ENCODE measurements around the gene SUSD6. TPM values are rescaled to one million over a fixed set of nuclear protein-coding genes. Genes with fewer than 3 reads are reported as not detected.

The SUSD6 gene
- total RNA-seq, 1 donor, result 17.7 TPM

- Histone ChIP-seq H3K4me1 (ENCODE audit: insufficient read depth, low read length) (peaks cover 25% of the 10 kb centered on the region), H3K27ac (ENCODE audit: low read depth, low read length) (peak overlapping the region; percentile 84), H3K27me3 (ENCODE audit: insufficient read depth, low read length) (no peaks in the 10 kb centered on the region), H2AFZ (ENCODE audit: low read length) (peak overlapping the region; percentile 98), H3K79me2 (ENCODE audit: insufficient read depth, low read length) (peaks cover 30% of the 10 kb centered on the region), H3K9me3 (ENCODE audit: low read depth, low read length) (no peaks in the 10 kb centered on the region), H4K20me1 (ENCODE audit: insufficient read depth, low read length) (peaks cover 19% of the 10 kb centered on the region), H3K4me2 (ENCODE audit: insufficient read depth, low read length) (peak overlapping the region; percentile 97), H3K36me3 (ENCODE audit: insufficient read depth, low read length) (no peaks in the 10 kb centered on the region), H3K4me3 (ENCODE audit: insufficient read depth, low read length) (peak overlapping the region; percentile 76)
- TF ChIP-seq CTCF (IDR thresholded peaks at IDR 0.05; ENCODE audit: extremely low read depth, low read depth, low read length), result no peak
- DNase-seq (ENCODE audit: insufficient read length, low spot score, missing footprints), result no peak
These were observed 1.1 kb upstream of the SUSD6 start for GRCh38 chr14:69610020-69610873.

- Histone ChIP-seq H3K4me3 (ENCODE audit: insufficient read depth, low read length) (peak overlapping the region; percentile 76), H3K36me3 (ENCODE audit: insufficient read depth, low read length) (no peaks in the 10 kb centered on the region), H3K79me2 (ENCODE audit: insufficient read depth, low read length) (peaks cover 35% of the 10 kb centered on the region), H3K27ac (ENCODE audit: low read depth, low read length) (peak overlapping the region; percentile 84), H3K4me2 (ENCODE audit: insufficient read depth, low read length) (peak overlapping the region; percentile 97), H4K20me1 (ENCODE audit: insufficient read depth, low read length) (peaks cover 22% of the 10 kb centered on the region), H2AFZ (ENCODE audit: low read length) (peak overlapping the region; percentile 98), H3K4me1 (ENCODE audit: insufficient read depth, low read length) (peaks cover 31% of the 10 kb centered on the region), H3K27me3 (ENCODE audit: insufficient read depth, low read length) (no peaks in the 10 kb centered on the region), H3K9me3 (ENCODE audit: low read depth, low read length) (no peaks in the 10 kb centered on the region)
- TF ChIP-seq CTCF (IDR thresholded peaks at IDR 0.05; ENCODE audit: extremely low read depth, low read depth, low read length), result no peak
- DNase-seq (ENCODE audit: insufficient read length, low spot score, missing footprints), result no peak
These were observed 573 bp upstream of the SUSD6 start for GRCh38 chr14:69610874-69611171.

DNA sequence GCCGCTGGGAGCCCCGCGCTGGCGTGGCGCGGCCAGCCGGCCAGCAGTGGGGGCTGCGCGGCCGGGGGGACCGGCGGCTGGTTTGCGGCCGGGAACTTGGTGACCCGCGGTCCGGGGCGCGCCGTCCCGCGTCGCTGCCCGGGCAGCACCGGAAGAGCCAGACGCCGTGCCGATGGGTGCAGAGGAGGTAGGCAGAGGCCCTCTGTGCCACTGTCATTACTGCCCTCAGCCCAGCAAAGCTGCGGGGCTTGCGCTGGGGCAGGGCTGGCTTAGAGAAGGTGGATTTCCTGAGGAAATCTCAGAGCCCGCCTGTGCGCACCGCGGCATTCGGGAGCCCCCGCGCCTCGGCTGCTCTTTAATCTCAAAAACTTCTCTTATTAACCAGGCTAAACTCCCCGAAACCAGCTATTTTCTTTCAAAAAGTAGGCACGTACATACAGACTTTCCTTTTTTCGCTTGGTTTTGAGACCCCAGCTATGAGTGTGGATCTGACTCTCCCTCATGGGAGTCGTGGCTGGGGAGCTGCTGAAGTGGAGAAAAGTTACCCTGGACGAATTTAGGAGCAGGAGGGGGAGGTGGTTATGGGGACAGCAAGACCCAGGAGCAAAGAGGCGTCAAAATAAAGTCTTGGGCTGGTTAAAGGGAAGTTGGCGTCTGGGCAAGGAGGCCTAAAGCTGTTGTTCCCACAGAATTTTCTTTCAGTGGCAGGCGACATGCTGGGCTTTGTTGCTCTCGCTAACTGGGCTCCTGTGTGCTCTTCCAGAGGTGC is 802 bp downstream of the SUSD6 start:
- H3K9me3 ChIP-seq (ENCODE audit: low read depth, low read length), result no peaks in the 10 kb centered on the region
- peak overlapping the region; percentile 97 for H3K4me2 ChIP-seq (ENCODE audit: insufficient read depth, low read length)
- peak overlapping the region; percentile 87 for H3K27ac ChIP-seq (ENCODE audit: low read depth, low read length)
- DNase-seq (ENCODE audit: insufficient read length, low spot score, missing footprints), result peak; percentile 83
- no peaks in the 10 kb centered on the region for H3K36me3 ChIP-seq (ENCODE audit: insufficient read depth, low read length)
- TF ChIP-seq CTCF (IDR thresholded peaks at IDR 0.05; ENCODE audit: extremely low read depth, low read depth, low read length), result no peak
- peak overlapping the region; percentile 80 for H3K4me3 ChIP-seq (ENCODE audit: insufficient read depth, low read length)
- H3K4me1 ChIP-seq (ENCODE audit: insufficient read depth, low read length), result peaks cover 45% of the 10 kb centered on the region
- H4K20me1 ChIP-seq (ENCODE audit: insufficient read depth, low read length), result peaks cover 32% of the 10 kb centered on the region
- H2AFZ ChIP-seq (ENCODE audit: low read length), result peak overlapping the region; percentile 70
- peaks cover 47% of the 10 kb centered on the region for H3K79me2 ChIP-seq (ENCODE audit: insufficient read depth, low read length)
- H3K27me3 ChIP-seq (ENCODE audit: insufficient read depth, low read length), result no peaks in the 10 kb centered on the region

DNA sequence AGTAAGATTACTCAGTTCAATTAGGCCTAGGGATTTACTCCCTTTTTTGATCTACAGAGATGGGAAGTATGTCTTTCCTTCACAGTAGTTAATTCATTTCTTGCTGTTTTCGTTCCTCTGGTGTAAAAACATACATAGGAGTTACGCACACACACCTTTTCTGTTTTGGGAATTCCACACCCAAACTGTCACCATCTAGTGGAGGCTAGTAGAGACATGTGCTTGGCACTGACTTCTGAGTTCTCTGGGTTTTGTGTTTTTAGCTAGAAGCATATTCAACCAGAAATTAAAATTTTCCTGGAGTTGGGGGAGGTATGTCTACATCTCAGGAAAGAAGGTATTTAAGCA is 1.4 kb downstream of the SUSD6 start:
- Histone ChIP-seq H3K4me1 (ENCODE audit: insufficient read depth, low read length) (peaks cover 46% of the 10 kb centered on the region), H3K79me2 (ENCODE audit: insufficient read depth, low read length) (peaks cover 53% of the 10 kb centered on the region), H3K4me3 (ENCODE audit: insufficient read depth, low read length) (peak overlapping the region; percentile 80), H4K20me1 (ENCODE audit: insufficient read depth, low read length) (peaks cover 35% of the 10 kb centered on the region), H3K4me2 (ENCODE audit: insufficient read depth, low read length) (peak overlapping the region; percentile 97), H3K36me3 (ENCODE audit: insufficient read depth, low read length) (no peaks in the 10 kb centered on the region), H3K27ac (ENCODE audit: low read depth, low read length) (peak overlapping the region; percentile 87), H3K27me3 (ENCODE audit: insufficient read depth, low read length) (no peaks in the 10 kb centered on the region), H2AFZ (ENCODE audit: low read length) (peak overlapping the region; percentile 70), H3K9me3 (ENCODE audit: low read depth, low read length) (no peaks in the 10 kb centered on the region)
- no peak for DNase-seq (ENCODE audit: insufficient read length, low spot score, missing footprints)
- peak; percentile 36 for TF ChIP-seq CTCF (IDR thresholded peaks at IDR 0.05; ENCODE audit: extremely low read depth, low read depth, low read length)

Measured in osteoblast (primary cell).